HUDEP-2 (cell line): Measurements from ENCODE around the gene GNB5.

ENCODE experiments used
- DNase-seq, 76 experiments: peaks; one replicate each; lab custom pipeline; 2025; ENCODE audit not compliant: unreplicated experiment in 76 of 76; lab: John Stamatoyannopoulos, UW

The GNB5 gene

DNA sequence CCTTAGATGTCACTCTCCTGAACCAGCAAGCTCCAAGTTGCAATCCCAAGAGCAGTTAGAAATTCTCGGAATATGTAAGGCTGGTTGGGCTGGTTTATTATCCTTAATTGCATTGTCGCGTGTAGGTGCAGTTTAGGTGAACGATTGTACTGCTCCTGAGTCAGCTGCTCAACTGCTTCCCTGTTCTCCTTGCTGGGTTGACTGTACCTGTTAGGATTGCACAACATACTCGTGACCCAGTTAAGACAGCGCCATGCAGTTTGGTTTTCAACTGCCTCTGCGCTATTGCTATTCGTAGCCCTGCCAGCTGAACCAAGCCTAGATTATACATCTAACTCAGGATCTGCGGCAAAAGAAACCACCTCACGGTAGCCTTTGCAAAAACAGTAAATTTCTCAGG, 119.6 kb downstream of the GNB5 start:
- DNase-seq = no peak

DNA sequence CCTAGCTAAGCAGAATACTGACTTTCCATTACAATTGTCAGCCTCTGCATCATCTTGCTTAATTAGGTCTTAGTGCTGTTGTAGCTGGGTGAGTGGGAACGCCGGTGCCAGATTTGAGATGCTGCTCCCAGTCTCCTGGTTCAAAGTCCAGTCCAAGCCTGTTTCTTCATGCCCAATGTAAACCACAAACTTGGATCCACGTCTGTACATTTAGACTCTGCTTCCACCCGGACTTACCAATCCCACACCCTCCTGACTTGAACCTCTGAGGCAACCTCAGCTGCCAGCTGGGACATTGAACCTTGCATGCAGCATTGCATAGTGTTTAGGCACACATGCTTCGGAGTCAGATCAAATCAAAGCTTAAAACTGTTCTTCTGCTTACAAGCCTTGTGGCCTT, 121.6 kb downstream of the GNB5 start:
- DNase-seq = no peak

DNA sequence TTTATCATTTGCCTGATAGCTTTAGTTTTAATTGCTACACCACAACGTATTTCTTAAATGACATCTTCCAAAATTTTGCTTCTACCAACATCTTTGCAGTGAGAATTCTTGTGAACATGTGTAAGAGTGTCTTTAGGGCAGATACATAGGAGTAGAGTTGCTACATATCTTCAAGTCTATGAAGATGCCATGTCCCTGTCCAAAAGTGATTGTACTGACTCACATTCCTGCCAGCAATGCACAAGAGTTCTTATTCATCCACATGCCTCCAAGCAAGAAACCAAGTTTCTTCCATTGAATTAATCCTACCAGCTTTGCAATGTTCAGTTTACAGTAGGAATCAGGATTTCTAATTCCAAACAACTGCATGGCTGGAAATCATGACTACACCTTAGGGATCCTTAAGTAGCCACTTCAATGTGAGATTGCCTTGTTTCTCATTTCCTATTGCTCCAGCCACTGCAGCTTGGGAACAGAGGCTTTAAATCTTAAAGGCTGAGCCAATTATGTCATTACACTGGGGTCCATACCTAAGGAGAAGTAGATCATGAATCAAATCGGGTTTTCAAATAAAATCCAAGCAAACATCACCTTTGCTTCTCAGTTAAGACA, 123.1 kb downstream of the GNB5 start:
- DNase-seq = no peak

DNA sequence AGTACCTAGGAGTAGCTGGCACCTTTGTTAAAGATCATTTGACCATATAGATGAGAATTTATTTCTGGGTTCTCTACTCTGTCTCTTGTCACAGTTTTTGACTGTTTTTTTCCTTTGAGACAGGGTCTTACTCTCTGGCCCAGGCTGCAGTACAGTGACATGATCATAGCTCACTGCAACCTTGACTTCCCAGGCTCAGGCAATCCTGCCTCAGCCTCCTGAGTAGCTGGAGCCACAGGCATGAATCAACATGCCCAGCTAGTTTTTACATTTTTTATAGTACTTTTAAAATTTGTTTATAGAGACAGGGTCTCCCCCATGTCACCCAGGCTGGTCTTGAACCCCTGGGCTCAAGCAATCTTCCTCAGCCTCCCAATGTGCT, 123.7 kb downstream of the GNB5 start:
- DNase-seq = no peak

DNA sequence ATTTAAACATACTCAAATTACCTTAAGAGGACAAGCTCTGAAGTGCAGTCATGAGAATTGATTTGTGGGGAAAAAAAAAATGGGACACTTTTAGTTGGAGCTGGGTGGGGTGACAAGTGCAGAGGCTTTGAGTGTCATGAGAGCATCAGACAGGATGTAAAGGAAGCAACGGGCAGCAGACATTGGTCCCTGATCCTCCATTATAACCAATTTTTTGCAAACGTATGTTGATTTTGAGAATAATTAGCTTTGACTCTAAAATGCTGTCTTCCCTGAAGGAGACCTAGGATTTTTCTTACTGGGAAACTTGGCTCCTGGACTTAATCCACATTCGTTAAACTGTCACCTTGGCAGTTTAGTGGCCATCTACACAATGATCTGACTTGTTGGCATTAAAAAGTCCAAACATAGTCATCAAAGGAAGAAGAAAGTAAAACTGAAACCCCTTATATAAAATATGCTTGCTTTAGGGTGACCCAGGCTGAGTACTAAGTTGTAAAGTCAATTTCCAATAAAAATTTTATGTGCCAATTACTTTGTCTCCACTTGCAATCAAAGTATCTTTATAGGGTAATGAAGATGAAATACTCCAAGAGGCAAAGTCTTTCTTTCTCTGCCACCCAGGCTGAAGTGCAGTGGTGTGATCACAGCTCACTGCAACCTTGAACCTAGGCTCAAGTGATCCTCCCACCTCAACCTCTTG, 124.2 kb downstream of the GNB5 start:
- no peak for DNase-seq
